Neutrophil (primary cell): ENCODE measurements around the gene RHOA.
"Not testable (repeated sequence)": the region's sequence is repeated elsewhere in the genome, so short reads cannot be mapped to it uniquely, and the experiment has no call there.

Experiments used
- H3K27ac ChIP-seq: fragments of 200-600 bp; sonication (generic); 2 replicates; pipeline ENCODE4 v1.5.1; 2016; ENCODE audit warnings: mild to moderate bottlenecking, moderate library complexity
- H3K27me3 ChIP-seq: fragments of 200-600 bp; sonication (generic); 2 replicates; pipeline ENCODE4 v1.6.0; 2016; ENCODE audit warnings: mild to moderate bottlenecking
- H3K36me3 ChIP-seq: fragments of 200-600 bp; sonication (generic); 2 replicates; pipeline ENCODE4 v1.5.1; 2017
- H3K4me1 ChIP-seq, 2 experiments: fragments of 200-600 bp in 1 of 2; sonication (generic) in 1 of 2; 1 replicate in 1 of 2; 2 replicates in 1 of 2; pipeline versions ENCODE4 v1.5.1 to v1.6.1; 2013 to 2016; ENCODE audit warnings: low read depth in 1 of 2, low read length in 1 of 2, mild to moderate bottlenecking in 1 of 2, moderate library complexity in 1 of 2; ENCODE audit not compliant: control insufficient read depth in 1 of 2, insufficient read depth in 1 of 2
- H3K4me3 ChIP-seq, 2 experiments: fragments of 200-600 bp in 1 of 2; sonication (generic) in 1 of 2; 1 replicate in 1 of 2; 2 replicates in 1 of 2; pipeline ENCODE4 v1.5.1; 2013 to 2016; ENCODE audit warnings: low read depth in 1 of 2, low read length in 1 of 2, mild to moderate bottlenecking in 1 of 2, moderate library complexity in 1 of 2
- H3K9me3 ChIP-seq: fragments of 200-600 bp; sonication (generic); 2 replicates; pipeline ENCODE4 v1.5.1; 2016
- CTCF ChIP-seq: fragments of 200-600 bp; sonication (generic); IDR thresholded peaks from 2 replicates; pipeline ENCODE4 v1.5.1; 2016; ENCODE audit warnings: antibody characterized with exemption

Gene RHOA

GRCh38 chr3:49351521-49352011 lies 60.2 kb downstream of the RHOA start:
- Histone ChIP-seq H3K4me3 (peak overlapping the region; percentile 40 to 46), H3K36me3 (peaks cover 5% of the 10 kb centered on the region), H3K27me3 (no peaks in the 10 kb centered on the region), H3K4me1 (peaks cover 70 to 72% of the 10 kb centered on the region in 2 experiments), H3K27ac (peak overlapping the region; percentile 92), H3K9me3 (no peaks in the 10 kb centered on the region)
- no peak for TF ChIP-seq CTCF

DNA sequence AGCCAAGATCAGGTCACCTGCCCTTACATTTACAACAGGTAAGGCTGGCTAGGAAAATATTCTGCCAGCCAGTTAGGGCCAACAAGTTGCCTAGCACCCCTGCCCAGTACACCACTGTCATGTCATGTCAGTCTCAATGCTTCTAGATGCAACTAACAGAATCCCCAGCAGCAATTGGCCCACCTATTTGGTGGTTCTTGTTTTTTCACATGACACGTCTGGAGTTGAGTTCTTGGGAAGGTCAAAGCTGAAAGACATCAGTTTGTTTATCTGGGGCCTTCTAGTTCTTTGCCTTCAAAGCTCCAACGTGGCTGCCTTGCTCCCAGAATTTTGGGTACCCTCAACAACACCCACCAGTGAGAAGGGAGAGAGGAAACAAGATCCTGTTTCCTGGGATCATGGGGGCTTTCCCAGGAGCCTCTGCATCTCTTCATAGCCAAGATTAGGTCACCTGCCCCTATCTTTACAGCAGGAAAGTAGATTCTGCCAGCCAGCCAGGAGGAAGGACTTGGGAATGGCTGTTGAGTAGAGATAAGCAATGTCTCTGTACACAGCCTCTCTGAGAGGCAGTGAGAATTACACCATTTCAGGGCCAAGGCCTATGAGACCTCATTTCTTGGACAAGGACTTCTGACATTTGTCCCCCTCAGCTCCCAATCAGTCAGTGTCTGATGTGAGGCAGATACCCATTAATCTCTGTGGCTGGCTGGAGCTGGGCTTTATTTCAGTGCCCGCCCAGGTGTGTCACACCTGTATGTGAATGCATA lies 62.2 kb downstream of the RHOA start:
- H3K4me1 ChIP-seq = peaks cover 83 to 85% of the 10 kb centered on the region in 2 experiments

GRCh38 chr3:49348361-49348760 lies 63.4 kb downstream of the RHOA start:
- not testable (repeated sequence) for H3K9me3 ChIP-seq, H3K27me3 ChIP-seq, H3K4me3 ChIP-seq, H3K36me3 ChIP-seq
- H3K4me1 ChIP-seq = peaks cover 95 to 97% of the 10 kb centered on the region in 2 experiments
- H3K27ac ChIP-seq = peak overlapping the region; percentile 92

More for the DNA sequence above, 62.2 kb downstream of the RHOA start:
- no peaks in the 10 kb centered on the region for H3K9me3 ChIP-seq
- H3K36me3 ChIP-seq = no peaks in the 10 kb centered on the region
- no peak overlapping the region for H3K4me3 ChIP-seq
- peak overlapping the region; percentile 92 for H3K27ac ChIP-seq
- H3K27me3 ChIP-seq = no peaks in the 10 kb centered on the region
- TF ChIP-seq CTCF = no peak

DNA sequence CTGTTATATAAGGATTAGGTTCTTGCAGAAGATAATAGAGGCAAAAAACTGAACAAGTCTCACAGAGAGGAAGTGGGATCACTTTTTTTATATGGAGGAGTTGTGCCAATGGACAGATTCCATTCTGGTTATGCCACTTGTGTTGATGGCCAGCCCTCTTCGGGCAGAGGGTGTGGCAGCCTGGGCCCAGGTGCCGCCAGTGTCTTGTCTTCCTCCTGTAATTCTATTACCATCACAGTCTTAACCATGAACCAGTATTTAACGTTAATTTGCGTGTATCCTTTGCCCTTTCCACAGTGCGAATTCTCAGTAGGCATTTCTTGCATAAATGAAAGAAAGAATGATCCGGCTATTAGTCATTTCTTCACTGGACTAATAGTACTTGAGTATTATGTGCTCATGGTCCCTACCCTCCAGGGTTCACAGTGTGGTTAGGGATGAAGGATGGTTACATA lies 65.0 kb downstream of the RHOA start:
- no peaks in the 10 kb centered on the region for H3K9me3 ChIP-seq
- peak overlapping the region; percentile 92 for H3K27ac ChIP-seq
- TF ChIP-seq CTCF = no peak
- H3K36me3 ChIP-seq = no peaks in the 10 kb centered on the region
- H3K4me3 ChIP-seq = peak overlapping the region in 1 of 2 experiments; percentile 46
- no peaks in the 10 kb centered on the region for H3K27me3 ChIP-seq
- peaks cover 97 to 98% of the 10 kb centered on the region in 2 experiments for H3K4me1 ChIP-seq

- peak overlapping the region; percentile 92 for H3K27ac ChIP-seq
- no peak for TF ChIP-seq CTCF
- no peaks in the 10 kb centered on the region for H3K27me3 ChIP-seq
- H3K36me3 ChIP-seq = no peaks in the 10 kb centered on the region
- H3K4me3 ChIP-seq = no peak overlapping the region
- H3K9me3 ChIP-seq = no peaks in the 10 kb centered on the region
- H3K4me1 ChIP-seq = peaks cover 87 to 95% of the 10 kb centered on the region in 2 experiments
These were observed 68.6 kb downstream of the RHOA start for GRCh38 chr3:49343163-49343562.

GRCh38 chr3:49341996-49342395 lies 69.8 kb downstream of the RHOA start:
- Histone ChIP-seq H3K4me3 (no peak overlapping the region), H3K9me3 (no peaks in the 10 kb centered on the region), H3K36me3 (peaks cover 7% of the 10 kb centered on the region), H3K27ac (peak overlapping the region; percentile 92), H3K27me3 (no peaks in the 10 kb centered on the region), H3K4me1 (peaks cover 87 to 95% of the 10 kb centered on the region in 2 experiments)
- TF ChIP-seq CTCF = no peak
